ENCODE data around the gene TMEM52.

- TF ChIP-seq POLR2A (IDR thresholded peaks at IDR 0.05; ENCODE audit: low read depth): no peak
- no peak for TF ChIP-seq CTCF (IDR thresholded peaks at IDR 0.05)
Observed at GRCh38 chr1:1918901-1919303, at the start of gene TMEM52.
